NCI-H1092 treated with DMSO at 0.1 percent for 48 hours (cell line): ENCODE measurements around the gene PRKAR2A.

Source experiments
- DNase-seq: peaks from one replicate; lab custom pipeline; 2025; lab: John Stamatoyannopoulos, UW

PRKAR2A gene

DNA sequence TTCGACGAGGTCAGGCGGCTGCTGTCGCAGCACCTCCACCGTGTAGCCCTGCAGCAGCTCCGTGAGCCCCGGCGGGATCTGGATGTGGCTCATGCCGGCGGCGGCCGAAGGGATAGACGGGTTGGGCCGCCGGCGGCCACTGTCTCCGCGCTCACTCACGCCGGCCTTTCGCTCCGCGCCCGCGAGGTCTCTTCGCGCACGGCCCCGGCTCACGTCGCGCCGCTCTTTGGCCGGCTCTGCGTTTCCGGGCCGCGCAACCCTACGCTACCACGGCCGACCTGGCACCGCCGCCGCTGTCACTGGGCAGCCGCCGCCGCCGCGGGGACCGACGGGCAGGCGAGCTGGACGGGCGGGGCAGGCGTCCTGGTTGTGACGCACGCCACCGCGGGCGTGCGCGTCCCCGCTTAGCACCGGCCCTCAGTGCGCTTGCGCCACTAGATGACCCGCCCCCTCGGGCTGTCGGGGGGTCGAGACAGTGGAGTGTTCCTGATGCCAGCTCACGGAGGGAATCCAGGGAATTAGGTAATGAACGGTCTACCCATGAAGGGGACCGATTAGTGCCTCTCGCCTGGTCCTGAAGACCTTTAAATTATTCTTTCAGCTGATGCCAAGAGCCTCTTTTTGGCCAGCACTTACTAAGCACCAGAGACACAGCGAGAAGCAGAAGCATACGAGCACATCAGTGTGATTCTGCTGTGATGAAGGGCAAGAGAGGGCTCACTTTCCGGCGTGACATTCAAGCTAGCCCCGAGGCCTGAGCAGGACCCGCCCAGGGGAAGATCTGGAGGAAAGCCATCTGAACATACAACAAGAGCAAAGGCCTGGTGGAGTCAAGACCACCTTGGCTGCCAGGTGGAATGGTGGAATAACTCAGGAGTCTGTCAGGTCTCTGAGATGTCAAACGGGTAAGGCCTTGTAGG, at the start of gene PRKAR2A:
Gene PRKAR2A, minus strand, starts transcription at position 371 of the 920 bp plus-strand sequence. Its CDS starts 278 bp downstream, at position 93.
- peak; percentile 84 for DNase-seq

DNA sequence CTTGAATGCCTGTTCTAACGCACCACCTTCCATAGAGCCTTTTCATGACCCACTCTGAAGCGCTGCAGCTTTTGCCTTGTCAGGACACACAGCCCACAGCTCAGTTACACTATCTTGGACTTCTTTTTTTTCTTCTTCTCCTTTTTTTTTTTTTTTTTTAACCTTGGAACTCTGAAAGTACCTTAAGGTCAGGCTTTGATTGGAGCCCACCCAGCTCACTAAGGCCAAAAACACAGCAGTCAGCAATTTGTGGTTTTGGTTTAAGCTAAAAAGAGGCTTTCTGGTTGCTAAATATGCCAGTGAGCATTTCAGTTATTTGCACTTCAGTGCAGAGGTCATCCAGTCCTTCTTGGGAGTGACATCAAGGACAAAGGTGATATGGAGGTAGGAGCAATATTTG, 49.3 kb upstream of the PRKAR2A start:
- DNase-seq = no peak

DNA sequence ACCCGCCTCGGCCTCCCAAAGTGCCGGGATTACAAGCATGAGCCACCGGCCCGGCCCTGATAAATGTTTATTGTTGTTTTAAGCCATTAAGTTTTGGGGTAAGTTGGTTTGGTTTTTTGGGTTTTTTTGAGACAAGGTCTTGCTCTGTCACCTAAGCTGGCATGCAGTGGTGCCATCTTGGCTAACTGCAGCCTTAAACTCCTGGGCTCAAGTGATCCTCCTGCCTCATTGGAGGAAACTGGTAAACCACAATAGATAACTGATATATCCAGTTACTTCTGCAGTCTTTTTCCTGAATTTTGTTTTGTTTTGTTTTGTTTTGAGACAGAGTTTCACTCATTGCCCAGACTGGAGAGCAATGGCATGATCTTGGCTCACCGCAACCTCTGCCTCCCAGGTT, 46.8 kb upstream of the PRKAR2A start:
- no peak for DNase-seq

DNA sequence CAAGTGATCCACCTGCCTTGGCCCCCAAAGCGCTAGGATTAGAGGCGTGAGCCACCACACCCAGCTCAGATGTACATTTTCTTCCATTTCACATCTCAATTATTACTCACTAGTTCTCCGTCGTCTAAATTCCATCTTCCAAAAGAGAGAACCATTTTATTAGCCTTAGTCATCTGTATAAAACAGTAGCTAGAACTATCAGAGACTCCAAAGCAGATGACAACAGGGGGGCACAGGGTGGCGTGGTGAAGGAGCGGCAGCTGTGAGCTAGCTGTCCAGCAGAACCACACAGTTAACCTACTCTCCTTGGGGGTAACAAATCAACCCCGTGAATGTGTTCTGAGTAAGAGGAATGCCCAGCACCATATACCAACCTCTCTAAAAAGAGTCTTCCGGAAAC, 43.9 kb upstream of the PRKAR2A start:
- DNase-seq = no peak

DNA sequence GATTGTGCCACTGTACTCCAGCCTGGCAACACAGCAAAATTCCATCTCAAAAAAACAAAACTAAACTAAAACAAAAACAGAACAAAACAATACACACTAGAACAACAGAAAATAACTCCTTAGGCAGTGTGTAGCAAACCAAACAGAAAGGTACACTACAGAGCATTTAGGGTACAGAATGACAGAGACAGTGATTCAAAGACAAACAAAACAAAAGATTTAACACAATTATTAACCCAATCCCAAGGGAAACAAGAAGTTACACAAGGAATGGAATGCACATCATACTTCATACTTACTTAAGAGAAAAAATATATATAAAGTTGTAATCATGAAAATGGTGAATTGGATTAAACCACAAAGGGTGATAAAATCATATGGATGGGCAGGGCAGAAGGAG, 38.1 kb upstream of the PRKAR2A start:
- no peak for DNase-seq

DNA sequence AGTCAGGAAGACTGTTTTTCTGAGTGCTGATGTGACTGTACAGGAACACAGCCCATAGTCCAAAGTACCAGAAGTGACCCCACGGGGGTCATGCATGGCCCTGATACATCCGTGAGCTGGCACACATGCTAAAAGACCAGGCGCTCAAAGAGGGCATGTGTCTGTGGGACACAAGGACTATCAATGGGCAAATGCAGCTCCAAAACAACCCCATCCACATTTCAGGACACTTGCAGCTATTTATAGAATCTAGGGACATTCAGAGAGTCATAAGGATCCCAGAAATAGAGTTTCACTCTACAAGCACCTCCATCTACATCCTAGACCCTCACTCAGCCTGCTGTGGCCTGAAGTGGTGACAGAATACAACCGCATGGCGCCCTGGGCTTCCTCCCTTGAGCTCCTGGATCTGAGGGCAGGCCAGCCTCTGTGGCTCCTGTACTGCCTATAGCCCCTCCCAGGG, 34.0 kb upstream of the PRKAR2A start:
- no peak for DNase-seq

DNA sequence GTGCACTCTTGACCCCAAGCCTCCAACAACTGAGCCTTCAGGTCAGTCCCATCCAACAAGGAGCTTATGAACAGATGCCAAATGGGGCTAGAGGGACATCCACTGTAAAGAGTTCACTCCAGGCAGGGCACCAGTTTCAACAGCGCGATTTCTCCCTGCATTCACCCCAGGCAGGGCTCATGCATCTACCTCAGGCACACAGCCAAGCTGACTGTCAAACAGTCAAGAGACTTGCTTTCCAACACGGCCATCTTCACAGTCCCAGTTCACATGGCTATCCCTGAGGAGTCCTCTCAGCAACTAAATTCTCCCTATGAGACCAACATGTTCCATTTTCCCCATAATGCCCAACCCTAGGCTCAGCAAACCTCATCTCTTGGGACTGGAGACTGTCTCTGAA, 33.3 kb upstream of the PRKAR2A start:
- no peak for DNase-seq

DNA sequence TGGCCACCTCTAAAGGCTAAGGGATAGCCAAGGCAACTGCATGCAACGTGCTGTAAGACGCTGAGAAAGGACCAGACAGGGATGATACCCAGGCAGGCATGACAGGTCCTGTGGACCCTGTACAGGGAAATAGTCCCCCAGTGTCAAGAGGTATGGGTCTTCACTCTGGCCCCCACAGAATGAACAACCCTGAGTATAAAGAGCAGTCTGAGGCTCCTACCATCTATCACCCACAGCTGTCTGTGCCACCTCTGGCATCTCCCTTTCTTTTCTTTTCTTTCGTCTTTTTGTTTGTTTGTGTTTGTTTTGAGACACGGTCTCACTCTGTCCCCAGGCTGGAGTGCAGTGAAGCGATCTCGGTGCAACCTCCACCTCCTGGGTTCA, 32.3 kb upstream of the PRKAR2A start:
- no peak for DNase-seq

DNA sequence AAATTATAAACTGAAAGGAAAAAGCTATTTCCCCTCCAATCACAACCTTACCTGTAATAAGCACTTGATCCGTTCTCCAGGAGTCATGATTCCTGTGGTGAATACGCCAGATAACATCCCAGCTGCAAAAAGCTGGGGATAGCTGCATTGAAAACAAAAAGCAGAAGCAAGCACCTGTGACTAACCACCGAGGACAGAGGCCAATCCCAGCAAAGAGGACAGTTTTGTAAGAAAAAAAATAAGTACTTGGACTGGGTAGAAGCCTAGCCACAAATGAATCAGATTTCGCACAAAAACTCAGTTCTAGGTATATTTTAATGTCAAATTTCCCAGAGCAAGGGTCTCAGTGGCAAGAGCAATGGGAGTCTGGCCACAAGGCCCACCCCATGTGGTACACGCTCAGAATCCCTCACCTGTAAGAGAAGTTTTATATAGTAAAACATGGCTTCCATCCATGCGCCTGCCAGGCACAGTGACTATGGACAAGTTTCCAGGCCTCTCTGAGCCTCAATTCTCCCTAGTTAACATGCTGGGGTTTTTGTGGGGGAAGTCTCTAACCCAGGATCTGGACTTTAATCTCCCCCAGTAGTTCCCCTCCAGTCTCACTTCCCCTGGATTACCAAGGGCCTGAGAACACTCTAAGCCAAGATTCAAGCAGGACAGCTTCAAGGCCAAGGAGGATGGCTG, 31.8 kb upstream of the PRKAR2A start:
- no peak for DNase-seq

DNA sequence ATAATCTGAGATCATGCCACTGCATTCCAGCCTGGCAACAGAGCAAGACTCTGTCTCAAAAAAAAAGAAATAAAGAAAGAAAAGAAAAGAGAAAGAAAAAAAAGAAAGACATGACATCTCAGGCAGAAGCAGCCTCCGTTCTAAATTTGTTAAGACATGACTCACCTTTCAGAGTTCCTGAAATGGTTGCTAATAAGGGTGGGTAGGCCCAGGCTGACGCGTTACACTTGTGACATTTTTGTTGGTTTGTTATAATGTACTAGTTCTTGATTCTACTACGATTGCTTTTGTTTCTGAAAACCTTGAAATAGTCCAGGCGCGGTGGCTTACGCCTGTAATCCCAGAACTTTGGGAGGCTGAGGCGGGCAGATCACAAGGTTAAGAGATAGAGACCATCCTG, 30.0 kb upstream of the PRKAR2A start:
- DNase-seq = no peak

DNA sequence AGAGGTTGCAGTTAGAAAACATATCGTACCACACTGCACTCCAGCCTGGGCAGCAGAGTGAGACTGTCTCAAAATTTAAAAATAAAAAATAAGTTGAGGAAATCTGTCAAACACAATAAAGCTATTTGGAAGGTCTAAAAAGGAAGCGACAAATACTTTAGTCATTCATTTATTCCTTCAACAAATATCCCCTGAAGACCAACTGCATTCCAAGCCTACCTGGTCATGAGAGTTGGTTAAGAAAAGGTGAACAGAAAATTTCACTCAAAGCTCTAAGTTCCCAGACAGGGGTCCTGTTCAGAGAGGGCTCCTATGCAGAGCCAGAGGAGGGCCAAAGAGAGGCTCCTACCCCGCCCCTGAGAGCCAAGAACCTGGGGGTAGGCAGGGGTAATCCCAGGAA, 15.4 kb upstream of the PRKAR2A start:
- DNase-seq = no peak

DNA sequence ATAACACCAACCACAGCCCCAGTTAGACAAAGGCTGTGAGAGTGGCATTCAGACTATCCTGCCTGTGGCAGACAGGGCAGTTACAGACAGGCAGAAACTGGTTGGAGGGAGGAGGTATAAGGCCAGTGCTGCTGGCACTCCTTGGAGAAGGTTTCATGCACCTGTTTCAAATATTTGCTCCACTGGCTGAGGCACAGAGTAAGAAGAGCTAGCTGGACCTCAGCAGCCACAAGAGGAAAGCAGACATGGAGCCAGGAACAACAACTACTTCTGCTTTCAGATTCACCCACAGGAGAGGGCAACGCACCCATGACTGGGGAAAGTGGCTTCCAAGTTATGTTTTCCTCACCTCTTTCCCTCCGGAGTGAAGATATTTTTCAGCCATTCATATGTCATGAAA, 11.5 kb upstream of the PRKAR2A start:
- no peak for DNase-seq

DNA sequence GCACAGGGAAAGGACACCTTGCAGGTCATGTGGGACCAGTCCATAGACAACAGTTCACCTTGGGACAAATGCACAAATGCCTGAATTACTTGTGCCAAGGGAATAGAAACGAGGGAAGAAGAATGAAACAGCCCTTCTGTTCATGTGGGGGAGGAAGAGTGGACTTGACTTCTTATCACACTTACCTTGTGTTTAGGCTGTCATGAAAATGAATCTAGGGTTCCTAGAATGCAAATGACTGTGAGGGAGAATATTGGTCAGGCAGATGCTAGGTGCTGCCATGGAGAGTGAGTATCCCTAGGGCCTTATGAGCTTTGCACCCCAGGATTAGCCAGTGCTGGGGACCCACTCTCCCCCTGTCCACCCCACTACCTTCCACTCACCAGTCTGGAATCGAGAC, 11.0 kb upstream of the PRKAR2A start:
- DNase-seq = no peak

DNA sequence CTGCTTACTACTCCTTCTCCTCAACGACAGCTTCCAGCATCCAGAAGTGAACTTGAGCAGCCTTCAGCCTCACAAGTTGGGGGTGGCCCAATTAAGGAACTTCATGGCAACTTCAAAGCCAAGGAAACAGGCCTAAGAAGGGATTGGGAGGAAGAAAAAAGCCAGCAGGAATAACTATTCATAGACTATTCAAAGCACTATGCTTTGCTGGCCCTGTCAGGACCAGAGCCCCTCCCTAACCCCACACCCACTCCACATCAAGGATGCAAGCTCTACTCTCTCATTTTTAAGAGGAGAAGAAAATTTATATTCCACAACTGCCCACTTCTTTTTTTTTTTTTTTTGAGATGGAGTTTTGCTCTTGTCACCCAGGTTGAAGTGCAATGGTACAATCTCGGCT, 10.0 kb upstream of the PRKAR2A start:
- DNase-seq = no peak

DNA sequence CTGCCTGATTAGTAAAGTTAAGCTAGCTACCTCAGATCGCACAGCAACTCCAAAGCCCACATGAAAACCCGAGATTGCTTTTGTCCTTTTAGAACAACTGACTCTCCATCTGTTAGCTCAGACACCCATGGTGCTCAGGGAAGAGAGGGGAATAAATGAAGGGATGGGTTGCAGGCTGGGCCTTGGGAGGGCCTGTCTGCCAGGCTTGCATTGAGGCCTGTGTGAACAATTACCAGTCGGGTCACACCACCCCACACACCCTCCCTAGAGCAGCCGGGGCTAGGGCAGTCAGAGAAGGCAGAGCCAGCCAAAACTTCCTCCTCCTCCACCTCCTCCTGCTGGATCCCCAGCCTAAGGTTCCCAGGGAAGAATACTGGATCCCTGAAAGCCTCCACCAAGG, 8.8 kb upstream of the PRKAR2A start:
- DNase-seq = no peak

DNA sequence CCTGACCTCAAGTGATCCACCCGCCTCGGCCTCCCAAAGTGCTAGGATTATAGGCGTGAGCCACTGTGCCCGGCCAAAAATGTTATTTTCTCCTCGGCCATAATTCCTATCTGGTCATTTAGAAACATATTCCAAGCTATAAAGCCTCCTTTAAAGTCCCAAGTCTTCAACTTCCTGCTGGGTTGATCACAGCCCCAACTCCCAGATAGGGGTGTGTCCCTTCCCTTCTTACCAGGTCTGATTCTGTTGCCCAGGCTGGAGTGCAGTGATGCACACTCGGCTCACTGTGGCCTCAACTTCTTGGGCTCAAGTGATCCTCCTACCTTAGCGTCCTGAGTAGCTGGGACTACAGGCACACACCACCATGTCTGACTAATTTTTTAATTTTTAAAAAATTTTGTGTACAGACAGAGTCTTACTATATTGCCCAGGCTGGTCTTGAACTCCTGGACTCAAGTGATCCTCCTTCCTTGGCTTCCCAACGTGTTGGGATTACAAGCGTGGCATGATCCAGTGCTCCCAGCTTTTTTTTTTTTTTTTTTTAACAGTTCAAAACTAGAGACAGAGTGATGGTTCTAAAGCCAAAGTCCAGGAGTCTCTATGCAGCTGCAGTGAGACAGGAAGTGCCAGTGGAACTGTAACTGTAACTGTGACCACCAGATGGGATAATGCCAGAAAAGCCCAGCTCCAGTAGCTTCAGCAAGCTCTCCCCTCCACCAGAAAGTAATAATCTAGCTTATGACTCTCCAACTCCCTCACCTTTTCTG, 8.2 kb upstream of the PRKAR2A start:
- no peak for DNase-seq

DNA sequence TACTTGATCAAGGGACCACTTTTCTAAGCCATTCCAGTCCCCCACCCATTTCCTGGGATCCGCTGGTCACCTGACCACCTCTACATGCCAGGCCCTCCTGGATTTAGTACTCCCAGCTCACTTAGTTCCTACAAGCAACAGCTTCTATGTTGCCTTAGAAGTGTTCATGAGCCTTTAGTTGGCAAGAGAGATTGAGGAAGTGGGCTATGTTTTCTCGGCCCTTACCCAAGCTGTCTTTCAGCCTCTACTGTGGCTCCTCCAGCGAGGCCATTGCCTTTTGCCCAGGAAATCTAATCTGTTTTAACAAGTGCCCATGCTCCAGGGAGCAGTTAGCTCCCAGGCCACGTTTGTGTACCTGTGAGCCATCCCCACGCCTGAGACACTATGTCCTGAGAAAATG, 4.5 kb upstream of the PRKAR2A start:
- no peak for DNase-seq

DNA sequence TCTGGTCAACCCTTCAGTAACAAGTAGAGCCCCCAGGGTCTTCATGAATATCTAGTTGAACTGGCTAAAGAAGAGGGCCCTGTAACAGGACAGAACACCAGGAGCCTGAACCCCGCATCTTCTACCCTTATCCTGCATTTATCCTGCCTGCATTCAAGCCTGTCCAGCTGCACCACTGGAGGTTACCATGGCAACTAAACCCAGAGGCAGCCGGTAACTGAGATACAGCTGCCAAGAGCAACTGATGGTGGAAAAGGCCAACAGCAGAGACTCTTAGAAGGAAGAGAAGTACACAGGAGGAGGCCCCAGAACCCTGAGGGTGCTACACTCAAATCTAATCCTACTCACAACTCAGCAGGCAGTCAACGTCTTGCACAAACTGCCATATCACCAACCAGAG, 3.7 kb upstream of the PRKAR2A start:
- DNase-seq = peak; percentile 20

DNA sequence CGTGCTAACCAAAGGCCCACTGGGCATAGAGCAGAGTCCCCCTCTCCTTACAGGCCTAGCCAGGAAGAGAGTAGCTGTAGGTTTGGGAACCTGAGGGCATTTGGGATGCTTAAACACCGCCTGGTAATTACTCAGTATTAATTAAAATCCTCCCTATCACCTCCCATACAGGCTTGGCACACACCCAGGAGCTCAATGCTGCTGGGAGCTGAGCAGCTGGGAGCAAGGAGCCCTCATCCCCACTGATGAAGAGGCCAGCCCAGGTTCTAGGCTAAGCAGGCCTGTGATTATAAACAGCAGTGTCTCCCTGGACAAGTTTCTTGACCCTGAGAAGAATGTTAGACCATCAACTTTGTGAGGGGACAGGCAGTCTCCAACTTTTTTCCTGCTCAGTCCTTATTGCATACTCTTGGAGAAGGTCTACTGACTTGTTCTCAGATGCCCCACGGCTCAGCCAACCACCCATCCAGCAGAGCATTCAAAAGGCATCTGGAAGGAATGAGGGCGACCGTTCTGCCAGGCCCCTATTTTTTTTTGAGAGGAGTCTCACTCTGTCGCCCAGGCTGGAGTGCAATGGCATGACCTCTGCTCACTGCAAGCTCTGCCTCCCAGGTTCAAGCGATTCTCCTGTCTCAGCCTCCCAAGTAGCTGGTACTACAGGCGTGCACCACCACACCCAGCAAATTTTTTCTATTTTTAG, 1.3 kb upstream of the PRKAR2A start:
- DNase-seq = no peak

DNA sequence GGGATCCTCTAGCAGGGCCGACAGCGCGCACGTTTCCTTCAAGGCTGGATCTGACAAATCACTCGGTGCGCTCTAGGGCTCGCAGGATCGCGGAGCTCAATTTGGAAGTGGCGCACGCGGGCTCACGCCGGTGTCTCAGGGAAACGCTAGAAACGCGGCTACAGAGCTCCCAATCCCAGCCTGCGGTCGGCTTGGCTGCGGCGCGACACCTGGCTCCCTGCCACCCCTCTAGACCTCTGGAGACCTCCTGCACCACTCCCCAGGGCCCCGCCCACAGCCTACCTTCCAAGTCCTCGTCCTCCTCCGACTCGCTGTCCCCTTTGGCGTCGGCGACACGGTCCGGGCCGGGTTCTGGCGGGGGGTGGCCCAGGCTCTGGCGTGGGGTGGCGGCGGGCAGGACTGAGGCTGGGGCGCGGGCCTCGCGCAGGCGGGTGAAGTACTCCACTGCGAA, 596 bp downstream of the PRKAR2A start:
- peak; percentile 75 for DNase-seq

DNA sequence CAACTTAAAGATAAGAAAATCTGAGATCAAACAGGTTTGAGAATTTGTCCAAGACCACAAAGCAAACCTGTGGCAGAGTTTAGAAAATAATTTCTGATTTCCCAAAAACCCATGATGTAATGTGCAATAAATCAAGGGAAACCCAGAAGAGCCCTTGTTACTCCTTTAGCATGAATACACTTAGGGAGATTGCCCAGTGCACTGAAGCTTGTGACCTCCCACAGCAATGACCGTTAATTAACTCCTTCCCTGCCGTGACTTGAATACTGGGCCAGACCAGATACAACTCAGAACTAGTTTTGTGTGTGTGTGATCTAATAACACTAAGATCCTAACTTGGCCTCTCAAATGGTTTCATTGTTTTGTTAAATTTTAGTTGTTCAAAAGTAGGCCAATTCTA, 2.5 kb downstream of the PRKAR2A start:
- DNase-seq = no peak

DNA sequence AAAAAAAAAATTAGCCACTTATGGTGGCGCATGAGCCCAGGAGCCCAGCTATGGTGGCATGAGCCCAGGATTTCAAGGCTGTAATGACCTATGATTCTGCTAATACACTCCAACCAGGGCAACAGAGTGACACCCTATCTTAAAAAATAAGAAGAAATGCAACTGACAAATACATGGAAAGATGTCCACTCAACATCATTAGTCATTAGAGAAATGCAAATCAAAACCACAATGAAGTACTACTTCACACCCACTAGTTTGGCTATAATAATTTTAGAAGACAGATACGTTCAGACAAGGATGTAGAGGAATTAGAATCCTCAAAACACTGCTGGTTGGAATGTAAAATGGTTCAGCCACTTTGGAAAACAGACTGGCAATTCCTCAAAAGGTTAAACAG, 10.5 kb downstream of the PRKAR2A start:
- DNase-seq = no peak
